ENCODE results near the gene ZBTB20. TPM values are rescaled to one million over a fixed set of nuclear protein-coding genes. Genes with fewer than 3 reads are reported as not detected.
"Not testable (repeated sequence)": the region's sequence is repeated elsewhere in the genome, so short reads cannot be mapped to it uniquely, and the experiment has no call there.

Gene ZBTB20
- total and polyA plus RNA-seq, 4 donors: 3.1 to 57.4 (median 29.3) TPM

DNA sequence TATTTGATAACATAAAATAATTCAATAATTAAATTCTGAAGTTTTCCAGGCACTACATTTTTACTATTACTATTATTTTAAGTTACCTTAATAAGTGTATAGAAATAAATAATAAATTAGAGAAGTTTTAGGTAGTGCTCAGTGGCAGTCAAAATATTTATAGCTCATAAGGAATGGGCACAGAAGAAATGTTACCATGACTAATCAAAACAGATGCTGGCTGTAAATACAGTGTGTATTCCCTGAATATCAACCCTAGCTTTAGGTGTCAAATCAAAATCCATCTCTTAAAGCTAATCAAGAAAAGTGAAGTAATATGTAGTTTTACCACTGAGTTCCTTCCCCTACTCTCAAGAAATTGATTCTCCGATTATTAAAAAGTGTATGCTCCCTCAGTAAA lies 35.5 kb downstream of the ZBTB20 start:
- H3K4me3 ChIP-seq (ENCODE audit: low read depth, low read length): no peak overlapping the region
- DNase-seq (ENCODE audit: low read depth in 4 of 6, low spot score in 6 of 6): no peak
- no peaks in the 10 kb centered on the region for H3K4me1 ChIP-seq (ENCODE audit: control insufficient read depth, insufficient read depth, low read length)
- H3K36me3 ChIP-seq (ENCODE audit: control insufficient read depth, insufficient read depth, low read length): no peaks in the 10 kb centered on the region
- no peaks in the 10 kb centered on the region for H3K9me3 ChIP-seq (ENCODE audit: control insufficient read depth, insufficient read depth, low read length)
- H3K27ac ChIP-seq (ENCODE audit: low read depth, low read length): no peak overlapping the region
- no peaks in the 10 kb centered on the region for H3K27me3 ChIP-seq (ENCODE audit: control insufficient read depth, insufficient read depth, low read length)
- no CpG with 5 or more reads among the region's 1 CpG for WGBS (ENCODE audit: insufficient coverage)

DNA sequence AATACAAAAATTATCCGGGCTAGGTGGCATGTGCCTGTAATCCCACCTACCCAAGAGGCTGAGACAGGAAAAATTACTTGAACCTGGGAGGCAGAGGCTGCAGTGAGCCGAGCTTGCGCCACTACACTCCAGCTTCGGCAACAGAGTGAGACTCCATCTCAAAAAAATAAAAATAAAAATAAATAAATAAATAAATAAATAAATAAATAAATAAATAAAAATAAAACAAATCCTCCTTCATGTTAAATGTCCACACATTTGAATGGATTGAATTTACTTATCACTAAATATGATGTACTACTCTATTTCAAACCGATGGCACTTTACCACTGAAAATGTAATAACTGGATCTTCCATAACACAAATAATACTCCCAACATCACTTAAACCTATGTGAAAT lies 36.3 kb downstream of the ZBTB20 start:
- H3K9me3 ChIP-seq (ENCODE audit: control insufficient read depth, insufficient read depth, low read length): no peaks in the 10 kb centered on the region
- H3K4me1 ChIP-seq (ENCODE audit: control insufficient read depth, insufficient read depth, low read length): no peaks in the 10 kb centered on the region
- H3K36me3 ChIP-seq (ENCODE audit: control insufficient read depth, insufficient read depth, low read length): no peaks in the 10 kb centered on the region
- H3K27me3 ChIP-seq (ENCODE audit: control insufficient read depth, insufficient read depth, low read length): no peaks in the 10 kb centered on the region
- no peak overlapping the region for H3K4me3 ChIP-seq (ENCODE audit: low read depth, low read length)
- WGBS (ENCODE audit: insufficient coverage): 80% methylated on average over 1 of the region's 5 CpGs
- no peak overlapping the region for H3K27ac ChIP-seq (ENCODE audit: low read depth, low read length)
- no peak for DNase-seq (ENCODE audit: low read depth in 4 of 6, low spot score in 6 of 6)

DNA sequence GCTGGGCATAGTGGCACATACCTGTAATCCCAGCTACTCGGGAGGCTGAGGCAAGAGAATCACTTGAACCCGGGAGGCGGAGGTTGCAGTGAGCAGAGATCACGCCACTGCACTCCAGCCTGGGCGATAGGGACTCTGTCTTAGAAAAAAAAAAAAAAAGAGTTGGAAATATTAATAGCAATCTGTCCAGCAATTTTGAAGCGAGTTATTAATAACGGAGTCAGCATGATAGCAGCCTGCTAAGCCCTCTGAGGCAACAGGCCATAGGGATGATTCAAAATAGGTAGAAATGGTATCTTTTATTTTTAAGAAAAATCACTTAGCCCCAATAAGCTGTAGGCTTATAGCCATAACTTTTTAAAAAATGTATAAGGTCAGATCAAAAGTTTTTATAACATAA lies 37.0 kb downstream of the ZBTB20 start:
- H3K36me3 ChIP-seq (ENCODE audit: control insufficient read depth, insufficient read depth, low read length); H3K4me1 ChIP-seq (ENCODE audit: control insufficient read depth, insufficient read depth, low read length): not testable (repeated sequence)
- 100% methylated on average over 5 of the region's 7 CpGs for WGBS (ENCODE audit: insufficient coverage)

DNA sequence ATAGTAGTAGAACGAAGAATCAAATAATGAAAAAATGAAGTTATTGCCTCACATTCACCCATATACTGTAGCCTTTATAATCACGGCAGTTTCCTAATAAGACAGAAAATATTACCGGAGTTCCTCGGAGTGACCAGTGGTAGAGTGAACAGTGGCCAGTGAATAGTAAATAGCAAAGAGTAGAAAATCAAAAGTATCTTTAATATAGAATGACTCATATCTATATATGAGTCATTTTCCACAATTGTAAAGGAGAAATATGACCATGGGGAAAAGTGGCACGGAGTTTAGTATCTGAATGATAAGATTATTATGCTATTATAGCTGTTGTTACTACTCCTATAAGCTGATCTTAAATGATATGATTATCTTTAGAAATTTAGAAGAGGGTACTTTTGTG lies 38.5 kb downstream of the ZBTB20 start:
- Histone ChIP-seq H3K27ac (ENCODE audit: low read depth, low read length) (no peak overlapping the region), H3K9me3 (ENCODE audit: control insufficient read depth, insufficient read depth, low read length) (no peaks in the 10 kb centered on the region), H3K27me3 (ENCODE audit: control insufficient read depth, insufficient read depth, low read length) (no peaks in the 10 kb centered on the region), H3K4me3 (ENCODE audit: low read depth, low read length) (no peak overlapping the region), H3K4me1 (ENCODE audit: control insufficient read depth, insufficient read depth, low read length) (no peaks in the 10 kb centered on the region), H3K36me3 (ENCODE audit: control insufficient read depth, insufficient read depth, low read length) (no peaks in the 10 kb centered on the region)
- DNase-seq (ENCODE audit: low read depth in 4 of 6, low spot score in 6 of 6): no peak
- no CpG with 5 or more reads among the region's 5 CpGs for WGBS (ENCODE audit: insufficient coverage)

More for the DNA sequence above, 37.0 kb downstream of the ZBTB20 start:
- not testable (repeated sequence) for DNase-seq (ENCODE audit: low read depth in 4 of 6, low spot score in 6 of 6); H3K27me3 ChIP-seq (ENCODE audit: control insufficient read depth, insufficient read depth, low read length); H3K27ac ChIP-seq (ENCODE audit: low read depth, low read length); H3K9me3 ChIP-seq (ENCODE audit: control insufficient read depth, insufficient read depth, low read length); H3K4me3 ChIP-seq (ENCODE audit: low read depth, low read length)

DNA sequence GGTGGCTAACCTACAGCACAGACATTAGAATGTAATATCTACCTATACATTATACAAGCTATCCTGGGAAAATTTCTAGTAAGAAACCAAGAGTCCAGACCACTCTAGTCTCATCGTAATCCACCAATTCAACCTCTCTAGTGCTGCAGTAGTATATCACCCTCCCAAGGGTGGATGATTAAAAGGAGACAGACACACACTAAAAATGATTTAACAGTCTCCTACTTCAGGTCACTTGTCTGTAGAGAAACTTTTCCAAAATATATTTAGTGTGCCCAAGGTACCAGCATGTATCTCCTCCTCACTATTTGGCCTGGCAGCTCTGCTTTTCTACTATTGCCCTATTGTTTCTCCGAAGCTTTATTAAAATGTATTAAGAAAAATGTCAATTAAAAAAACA lies 45.0 kb downstream of the ZBTB20 start:
- Histone ChIP-seq H3K27me3 (ENCODE audit: control insufficient read depth, insufficient read depth, low read length) (no peaks in the 10 kb centered on the region), H3K27ac (ENCODE audit: low read depth, low read length) (no peak overlapping the region), H3K9me3 (ENCODE audit: control insufficient read depth, insufficient read depth, low read length) (no peaks in the 10 kb centered on the region), H3K4me3 (ENCODE audit: low read depth, low read length) (no peak overlapping the region), H3K4me1 (ENCODE audit: control insufficient read depth, insufficient read depth, low read length) (no peaks in the 10 kb centered on the region), H3K36me3 (ENCODE audit: control insufficient read depth, insufficient read depth, low read length) (no peaks in the 10 kb centered on the region)
- DNase-seq (ENCODE audit: low read depth in 4 of 6, low spot score in 6 of 6): no peak
- WGBS (ENCODE audit: insufficient coverage): 33% methylated on average over 1 of the region's 2 CpGs

DNA sequence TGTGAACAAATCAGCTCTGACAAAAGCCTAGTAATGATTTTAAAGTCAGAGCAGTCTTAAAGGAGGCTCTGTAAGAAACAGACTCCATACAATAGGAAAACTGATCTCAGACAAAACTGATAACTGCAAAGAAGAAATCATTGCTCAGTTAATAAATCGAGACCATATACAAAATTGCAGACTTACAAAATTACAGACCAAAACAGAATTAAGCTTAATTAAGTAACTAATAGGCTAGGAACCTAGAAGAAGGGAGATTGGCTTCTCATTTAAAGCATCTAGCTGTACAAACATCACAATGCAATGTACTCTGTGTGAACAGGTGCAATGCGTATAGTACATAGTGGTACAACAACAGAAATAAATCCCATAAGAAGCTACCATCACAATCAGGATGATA lies 46.3 kb downstream of the ZBTB20 start:
- peak overlapping the region; percentile 51 for H3K4me3 ChIP-seq (ENCODE audit: low read depth, low read length)
- no peaks in the 10 kb centered on the region for H3K4me1 ChIP-seq (ENCODE audit: control insufficient read depth, insufficient read depth, low read length)
- no peaks in the 10 kb centered on the region for H3K36me3 ChIP-seq (ENCODE audit: control insufficient read depth, insufficient read depth, low read length)
- H3K27me3 ChIP-seq (ENCODE audit: control insufficient read depth, insufficient read depth, low read length): no peaks in the 10 kb centered on the region
- H3K9me3 ChIP-seq (ENCODE audit: control insufficient read depth, insufficient read depth, low read length): no peaks in the 10 kb centered on the region
- WGBS (ENCODE audit: insufficient coverage): no CpG with 5 or more reads among the region's 2 CpGs
- H3K27ac ChIP-seq (ENCODE audit: low read depth, low read length): peak overlapping the region; percentile 85
- peak in 1 of 6 donors; percentile 37 for DNase-seq (ENCODE audit: low read depth in 4 of 6, low spot score in 6 of 6)

DNA sequence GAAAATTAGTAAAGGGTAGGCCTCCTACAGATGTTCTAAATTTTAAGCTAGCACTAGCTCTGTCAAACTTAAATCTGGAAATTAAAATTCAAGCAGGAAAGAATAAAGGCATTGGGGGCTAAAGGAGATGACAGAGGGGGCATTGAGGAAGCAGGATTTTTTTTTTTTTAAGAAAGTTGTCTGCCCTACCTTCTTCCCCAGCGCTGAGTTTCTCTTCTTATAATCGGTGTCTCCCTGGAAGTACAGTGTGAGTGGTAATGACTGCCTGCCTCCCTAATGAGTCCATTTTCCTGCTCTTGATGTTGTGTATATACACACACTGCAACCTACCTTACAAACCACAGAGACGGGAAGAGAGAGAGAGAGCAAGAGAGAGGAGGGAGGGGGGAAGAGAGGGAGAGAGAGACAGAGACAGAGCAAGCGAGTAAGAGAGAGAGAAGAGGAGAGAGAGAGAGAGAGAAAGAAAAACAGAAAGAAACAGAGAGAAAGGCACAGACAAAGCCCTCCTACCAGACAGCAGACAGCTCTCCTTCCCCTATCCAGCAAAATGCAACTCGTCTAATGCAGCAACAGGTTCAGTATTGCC lies 47.0 kb downstream of the ZBTB20 start:
- H3K27me3 ChIP-seq (ENCODE audit: control insufficient read depth, insufficient read depth, low read length): no peaks in the 10 kb centered on the region
- no peaks in the 10 kb centered on the region for H3K36me3 ChIP-seq (ENCODE audit: control insufficient read depth, insufficient read depth, low read length)
- DNase-seq (ENCODE audit: low read depth in 4 of 6, low spot score in 6 of 6): peak in 4 of 6 donors; percentile 59 to 86 (median 74)
- H3K4me3 ChIP-seq (ENCODE audit: low read depth, low read length): peak overlapping the region; percentile 51
- peak overlapping the region; percentile 85 for H3K27ac ChIP-seq (ENCODE audit: low read depth, low read length)
- H3K4me1 ChIP-seq (ENCODE audit: control insufficient read depth, insufficient read depth, low read length): no peaks in the 10 kb centered on the region
- WGBS (ENCODE audit: insufficient coverage): no CpG with 5 or more reads among the region's 5 CpGs
- H3K9me3 ChIP-seq (ENCODE audit: control insufficient read depth, insufficient read depth, low read length): no peaks in the 10 kb centered on the region

DNA sequence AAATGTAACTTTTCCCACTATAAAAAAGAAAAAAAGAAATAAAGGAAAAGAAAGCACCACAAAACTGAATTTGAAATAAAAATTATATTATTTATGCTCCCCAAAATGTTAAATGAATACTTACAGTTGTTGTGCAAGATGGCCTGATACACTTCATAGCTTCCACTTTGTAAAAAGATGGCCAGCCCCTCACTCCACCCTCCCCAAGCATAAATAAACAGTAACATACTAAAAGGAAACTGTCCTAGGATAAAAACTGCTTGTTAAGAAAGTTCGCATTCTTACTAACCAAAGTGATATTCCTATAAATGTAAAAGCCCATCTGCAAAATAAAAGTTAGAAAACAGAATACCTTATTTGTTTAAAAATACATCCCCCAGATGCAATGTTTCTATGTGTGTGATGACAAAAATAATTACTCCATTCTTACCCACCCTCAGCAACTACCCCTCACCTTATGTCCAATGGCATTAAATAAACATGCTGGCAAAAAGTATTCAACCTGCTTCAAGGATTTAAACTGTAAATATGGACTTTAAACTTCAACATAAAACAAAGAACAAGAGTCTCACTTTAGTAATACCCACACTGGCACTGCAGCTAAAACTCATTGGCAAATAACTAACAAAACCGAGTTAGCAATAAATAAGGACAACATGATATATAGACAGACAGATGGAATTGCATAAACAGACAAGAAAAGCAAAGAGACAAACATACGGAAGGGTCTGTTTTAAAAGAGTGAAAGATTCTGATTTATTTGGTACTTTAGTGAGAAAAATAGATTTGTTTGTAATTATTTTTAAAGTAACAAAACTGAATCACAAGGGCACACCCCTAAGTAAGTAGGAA lies 47.7 kb downstream of the ZBTB20 start:
- peak in 2 of 6 donors; percentile 21 to 31 for DNase-seq (ENCODE audit: low read depth in 4 of 6, low spot score in 6 of 6)
- peak overlapping the region; percentile 51 for H3K4me3 ChIP-seq (ENCODE audit: low read depth, low read length)
- H3K27ac ChIP-seq (ENCODE audit: low read depth, low read length): peak overlapping the region; percentile 85
- H3K36me3 ChIP-seq (ENCODE audit: control insufficient read depth, insufficient read depth, low read length): no peaks in the 10 kb centered on the region
- no peaks in the 10 kb centered on the region for H3K4me1 ChIP-seq (ENCODE audit: control insufficient read depth, insufficient read depth, low read length)
- no peaks in the 10 kb centered on the region for H3K27me3 ChIP-seq (ENCODE audit: control insufficient read depth, insufficient read depth, low read length)
- no peaks in the 10 kb centered on the region for H3K9me3 ChIP-seq (ENCODE audit: control insufficient read depth, insufficient read depth, low read length)
- WGBS (ENCODE audit: insufficient coverage): no CpG with 5 or more reads among the region's 3 CpGs

DNA sequence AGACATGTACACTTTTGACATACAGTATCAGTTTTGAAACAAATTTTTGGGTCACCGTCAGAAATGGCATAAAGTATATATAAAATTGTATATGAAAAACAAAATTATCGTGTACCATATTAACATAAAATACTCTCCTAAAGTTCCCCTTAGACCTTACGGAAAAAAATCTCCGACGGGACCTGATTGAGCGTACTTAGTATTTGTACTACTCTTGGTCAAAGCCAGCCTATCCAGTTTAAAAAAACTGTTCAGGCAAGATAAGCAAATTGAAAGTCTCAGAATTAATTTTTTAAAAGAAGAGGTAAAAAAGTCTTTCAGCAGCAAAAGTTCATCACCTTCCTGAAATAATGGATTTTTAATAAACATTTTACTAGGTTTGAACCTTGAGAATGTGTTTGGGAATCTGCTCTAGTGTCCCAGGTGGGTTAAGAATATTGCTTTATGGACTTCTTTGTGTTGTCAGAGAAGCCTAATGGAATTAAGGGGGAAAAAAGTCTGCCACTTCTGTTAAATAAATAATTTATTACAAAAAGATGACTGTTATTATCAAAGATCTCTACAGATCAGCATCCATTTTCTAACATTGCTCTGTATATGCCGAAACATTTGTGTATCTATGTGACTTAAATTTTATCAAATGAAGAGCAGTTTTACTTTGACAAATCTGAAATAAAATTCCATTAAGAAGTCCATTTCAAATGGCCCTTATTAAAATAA lies 48.6 kb downstream of the ZBTB20 start:
- Histone ChIP-seq H3K36me3 (ENCODE audit: control insufficient read depth, insufficient read depth, low read length) (no peaks in the 10 kb centered on the region), H3K4me3 (ENCODE audit: low read depth, low read length) (peak overlapping the region; percentile 51), H3K4me1 (ENCODE audit: control insufficient read depth, insufficient read depth, low read length) (no peaks in the 10 kb centered on the region), H3K9me3 (ENCODE audit: control insufficient read depth, insufficient read depth, low read length) (no peaks in the 10 kb centered on the region), H3K27ac (ENCODE audit: low read depth, low read length) (peak overlapping the region; percentile 85), H3K27me3 (ENCODE audit: control insufficient read depth, insufficient read depth, low read length) (no peaks in the 10 kb centered on the region)
- DNase-seq (ENCODE audit: low read depth in 4 of 6, low spot score in 6 of 6): no peak
- no CpG with 5 or more reads among the region's 7 CpGs for WGBS (ENCODE audit: insufficient coverage)

Data from spinal cord (tissue), 10 donors.